Measurements from ENCODE around the gene MPC1.

DNA sequence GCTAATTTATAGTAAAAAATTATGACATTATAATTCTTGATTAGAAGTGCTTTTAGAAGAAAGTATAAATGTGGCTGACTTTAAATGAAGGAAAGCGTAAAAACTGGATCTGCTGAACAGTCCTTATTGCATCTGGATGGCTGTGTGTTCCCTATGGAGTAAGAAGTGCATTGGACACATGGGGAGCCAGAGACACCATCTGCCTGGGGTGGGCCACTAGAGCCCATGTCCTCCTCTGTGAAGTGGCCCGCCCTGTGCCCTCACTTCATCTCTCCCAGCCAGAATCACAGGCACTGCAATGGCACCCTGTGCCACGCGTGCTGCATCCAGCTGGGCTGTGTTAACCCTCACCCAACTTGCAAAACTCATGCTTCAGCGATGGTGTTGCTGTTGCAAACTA is 27.2 kb downstream of the MPC1 start:
- TF ChIP-seq, protein P1, sequence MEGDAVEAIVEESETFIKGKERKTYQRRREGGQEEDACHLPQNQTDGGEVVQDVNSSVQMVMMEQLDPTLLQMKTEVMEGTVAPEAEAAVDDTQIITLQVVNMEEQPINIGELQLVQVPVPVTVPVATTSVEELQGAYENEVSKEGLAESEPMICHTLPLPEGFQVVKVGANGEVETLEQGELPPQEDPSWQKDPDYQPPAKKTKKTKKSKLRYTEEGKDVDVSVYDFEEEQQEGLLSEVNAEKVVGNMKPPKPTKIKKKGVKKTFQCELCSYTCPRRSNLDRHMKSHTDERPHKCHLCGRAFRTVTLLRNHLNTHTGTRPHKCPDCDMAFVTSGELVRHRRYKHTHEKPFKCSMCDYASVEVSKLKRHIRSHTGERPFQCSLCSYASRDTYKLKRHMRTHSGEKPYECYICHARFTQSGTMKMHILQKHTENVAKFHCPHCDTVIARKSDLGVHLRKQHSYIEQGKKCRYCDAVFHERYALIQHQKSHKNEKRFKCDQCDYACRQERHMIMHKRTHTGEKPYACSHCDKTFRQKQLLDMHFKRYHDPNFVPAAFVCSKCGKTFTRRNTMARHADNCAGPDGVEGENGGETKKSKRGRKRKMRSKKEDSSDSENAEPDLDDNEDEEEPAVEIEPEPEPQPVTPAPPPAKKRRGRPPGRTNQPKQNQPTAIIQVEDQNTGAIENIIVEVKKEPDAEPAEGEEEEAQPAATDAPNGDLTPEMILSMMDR (IDR thresholded peaks at IDR 0.05), result no peak
- TF ChIP-seq POLR2A (IDR thresholded peaks at IDR 0.05) (no peak), POLR2AphosphoS5 (IDR thresholded peaks at IDR 0.05) (no peak)

Measured in breast epithelium (tissue), 3 donors.